Right hindlimb (tissue), 1 donor: ENCODE data around the gene LY6G6F.

Experiments
- DNase-seq: peaks from one replicate; pipeline ENCODE4 v3.0.0-alpha.2; 2018

LY6G6F gene

GRCh38 chr6:31677955-31678354 lies 28.7 kb upstream of the LY6G6F start:
- DNase-seq, result no peak

DNA sequence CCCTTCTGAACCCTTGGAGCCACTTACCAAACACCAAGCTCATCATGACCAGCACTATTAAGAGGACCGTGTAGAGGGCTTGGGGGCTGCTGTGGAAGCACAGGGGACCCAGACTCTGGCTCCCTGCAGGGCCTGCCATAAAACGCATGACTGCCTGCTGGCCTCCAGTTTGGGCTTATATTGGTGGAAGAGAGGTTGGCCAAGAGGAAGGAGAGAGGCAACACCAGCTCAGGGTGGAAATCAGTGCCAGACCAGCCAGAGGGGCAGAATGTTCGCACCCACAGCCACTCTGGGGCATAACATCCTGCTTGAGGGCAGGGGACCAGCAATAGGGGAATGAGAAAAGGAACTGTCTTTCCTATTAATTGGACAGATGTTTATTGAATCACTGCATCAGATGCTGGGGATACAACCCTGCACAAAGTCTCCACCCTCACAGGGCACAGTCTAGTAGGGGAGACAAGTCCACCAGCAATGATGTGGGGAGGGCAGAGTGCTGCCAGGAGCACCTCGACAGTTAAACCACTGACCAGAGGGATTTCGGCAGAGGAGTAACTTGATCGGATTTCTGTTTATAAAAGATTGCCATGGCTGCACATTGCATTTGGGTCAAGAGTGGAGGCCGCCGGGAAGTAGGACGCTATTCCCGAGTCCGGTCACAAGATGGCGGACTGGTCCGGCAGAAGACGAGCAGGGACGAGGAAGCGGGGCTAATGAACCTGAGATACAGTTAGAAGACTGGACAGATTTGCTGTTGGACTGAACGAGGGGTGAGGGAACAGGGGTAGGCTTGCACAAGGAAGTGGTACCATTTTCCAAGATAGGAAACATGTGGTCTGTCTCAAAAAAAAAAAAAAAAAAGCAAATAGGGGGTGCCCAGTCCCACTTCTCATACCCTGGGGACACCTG lies 26.2 kb upstream of the LY6G6F start, which contains the start of gene LY6G5C:
LY6G5C (minus strand) TSS at position 842 of the 909 bp plus-strand sequence; CDS start at position 148, 694 bp downstream.
- peak; percentile 91 for DNase-seq

- DNase-seq, result no peak
Measured at GRCh38 chr6:31681135-31681671, 25.5 kb upstream of the LY6G6F start.

DNA sequence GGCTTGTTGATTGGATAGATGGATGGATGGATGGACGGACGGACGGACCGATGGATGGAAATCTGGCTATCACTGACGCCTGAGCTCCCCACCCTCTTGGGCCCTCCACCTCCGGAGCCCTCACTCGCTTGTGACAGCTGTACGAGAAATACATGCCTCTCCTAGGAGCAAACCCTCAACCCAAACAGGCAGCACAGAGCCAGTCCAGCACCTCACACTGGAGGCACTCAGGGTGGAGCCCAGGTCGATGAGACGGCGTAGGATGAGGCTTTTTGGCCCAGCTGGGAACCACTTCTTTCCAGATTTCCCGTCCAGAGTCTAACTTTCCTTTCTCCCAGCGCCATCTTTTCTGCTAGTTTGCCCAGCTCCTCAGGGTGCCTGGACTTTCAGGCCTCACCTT lies 23.1 kb upstream of the LY6G6F start:
- DNase-seq, result no peak

- DNase-seq, result no peak
Measured at GRCh38 chr6:31686483-31686882, 20.2 kb upstream of the LY6G6F start.

DNA sequence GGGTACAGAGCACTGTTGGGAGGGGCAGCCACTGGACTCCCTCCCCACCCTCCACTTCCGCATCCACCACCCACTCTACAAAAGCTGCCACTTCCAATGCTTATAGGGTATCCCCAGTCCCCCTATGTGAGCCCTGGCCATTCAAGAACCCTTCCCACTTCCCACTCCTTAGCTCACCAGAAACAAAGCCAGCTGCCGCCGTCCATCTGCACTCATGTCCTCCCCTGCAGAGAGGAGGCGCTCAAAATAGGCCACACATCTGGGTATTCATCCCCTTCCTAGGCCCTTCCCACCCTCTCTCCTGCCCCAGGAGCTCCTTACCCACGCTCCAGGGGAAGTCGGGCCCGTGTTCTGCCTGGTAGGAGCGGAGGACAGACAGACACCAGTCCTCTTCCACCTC lies 19.3 kb upstream of the LY6G6F start:
- no peak for DNase-seq

DNA sequence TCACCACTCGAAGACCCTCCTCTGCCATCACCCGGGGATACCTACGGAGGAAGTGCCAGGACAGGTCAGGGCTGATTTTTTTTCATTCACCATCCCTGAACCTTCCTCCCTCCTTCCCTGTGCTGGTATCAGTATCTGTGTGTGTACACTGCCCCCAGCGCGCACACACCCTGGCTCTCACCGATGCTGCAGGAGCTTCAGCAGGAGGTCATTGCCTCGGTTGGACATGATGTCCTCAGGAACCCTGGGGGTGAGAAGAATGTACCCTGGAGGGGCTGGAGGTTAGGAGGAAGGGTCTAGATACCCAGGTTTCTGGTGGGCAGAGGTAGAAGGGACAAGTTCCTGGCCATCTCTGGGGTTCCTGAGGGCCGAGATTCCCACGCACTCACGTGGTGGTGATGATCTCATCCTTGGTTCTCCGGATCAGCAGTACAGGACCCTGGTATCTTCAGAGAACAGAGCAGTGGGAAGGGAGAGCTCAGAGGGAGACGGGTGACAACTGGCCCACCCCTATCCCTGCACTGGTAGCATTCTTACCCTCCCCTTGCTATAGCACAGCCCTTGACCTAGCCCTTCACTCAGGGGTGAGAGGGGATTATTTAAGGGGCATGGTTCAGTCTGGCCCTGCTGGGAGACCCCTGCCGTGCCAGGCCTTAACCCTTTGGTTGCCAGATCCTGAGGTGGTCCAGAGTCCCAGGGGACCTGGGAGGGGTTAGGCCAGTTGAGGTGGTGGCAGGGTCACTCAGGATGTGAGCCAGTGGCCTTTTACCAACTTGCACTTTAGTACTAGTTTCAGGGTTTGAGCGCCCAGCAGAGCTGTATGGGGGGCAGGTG lies 18.6 kb upstream of the LY6G6F start:
- no peak for DNase-seq

GRCh38 chr6:31689249-31690110 lies 17.2 kb upstream of the LY6G6F start:
- no peak for DNase-seq

DNA sequence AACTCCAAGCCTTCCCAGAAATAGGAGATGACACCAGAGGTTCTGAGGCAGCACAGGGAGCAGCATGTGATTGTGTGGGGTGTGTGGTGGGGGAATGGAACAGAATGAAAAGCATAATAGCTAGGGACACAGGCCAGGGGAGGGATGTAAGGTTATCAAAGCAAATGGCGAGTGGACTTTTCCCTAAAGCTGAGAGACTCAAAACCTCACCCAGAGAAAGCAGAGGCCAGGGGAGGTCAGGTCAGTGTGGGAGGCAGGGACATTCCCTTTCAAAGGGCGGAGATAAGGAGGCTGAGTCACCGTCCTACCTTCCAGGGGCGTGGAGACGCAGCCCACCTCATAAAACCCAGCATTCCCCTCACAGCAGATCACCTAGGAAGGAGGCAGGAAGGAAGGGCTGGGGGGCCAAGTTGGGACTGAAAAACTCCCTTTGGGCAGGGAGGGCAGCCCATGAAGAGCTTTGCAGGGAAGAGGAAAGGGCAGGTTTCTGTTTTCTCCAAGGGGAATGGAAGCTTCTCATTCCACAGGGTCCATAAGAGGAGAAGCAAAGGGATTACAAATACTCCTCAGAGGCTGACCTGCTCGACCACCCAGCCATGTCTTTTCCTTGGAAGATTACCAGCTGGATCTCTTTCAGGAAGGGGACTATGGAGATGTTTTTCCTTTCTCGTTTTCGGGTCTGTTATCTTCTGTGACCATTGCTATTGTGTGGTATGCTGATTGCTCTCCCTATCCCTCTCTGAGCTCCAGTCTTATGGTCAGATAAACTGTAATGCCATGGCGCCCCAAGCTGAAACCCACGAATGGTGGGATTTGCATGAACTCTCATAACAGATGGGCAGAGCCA lies 16.2 kb upstream of the LY6G6F start:
- DNase-seq, result no peak

GRCh38 chr6:31691078-31691463 lies 15.6 kb upstream of the LY6G6F start:
- DNase-seq, result no peak

DNA sequence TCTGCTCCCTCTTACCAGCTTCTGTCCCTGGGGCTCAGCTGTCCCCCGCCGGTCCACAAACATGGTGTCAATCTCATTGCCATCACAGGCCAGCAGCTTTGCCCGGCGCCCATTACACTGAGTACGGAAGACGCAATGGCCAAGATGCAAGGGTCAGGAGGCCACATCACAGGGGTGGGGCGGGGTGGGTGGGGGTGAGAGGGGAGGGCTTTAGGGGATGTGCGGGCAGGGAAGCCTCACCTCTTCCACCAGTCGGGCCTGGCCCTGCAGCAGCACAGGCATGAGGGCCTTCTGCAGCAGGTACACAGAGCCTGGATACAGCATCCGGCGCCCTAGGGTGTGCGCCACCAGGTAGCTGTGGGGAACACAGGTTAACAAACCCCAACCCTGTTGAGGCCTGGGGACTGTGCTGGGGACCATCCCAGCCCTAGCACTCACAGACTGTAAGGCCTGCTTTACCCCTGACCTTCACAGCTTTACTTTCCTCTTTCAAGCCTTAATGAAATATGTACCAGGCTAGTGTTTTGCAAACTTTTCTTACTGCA lies 15.0 kb upstream of the LY6G6F start:
- no peak for DNase-seq

GRCh38 chr6:31692353-31692752 lies 14.3 kb upstream of the LY6G6F start:
- no peak for DNase-seq

DNA sequence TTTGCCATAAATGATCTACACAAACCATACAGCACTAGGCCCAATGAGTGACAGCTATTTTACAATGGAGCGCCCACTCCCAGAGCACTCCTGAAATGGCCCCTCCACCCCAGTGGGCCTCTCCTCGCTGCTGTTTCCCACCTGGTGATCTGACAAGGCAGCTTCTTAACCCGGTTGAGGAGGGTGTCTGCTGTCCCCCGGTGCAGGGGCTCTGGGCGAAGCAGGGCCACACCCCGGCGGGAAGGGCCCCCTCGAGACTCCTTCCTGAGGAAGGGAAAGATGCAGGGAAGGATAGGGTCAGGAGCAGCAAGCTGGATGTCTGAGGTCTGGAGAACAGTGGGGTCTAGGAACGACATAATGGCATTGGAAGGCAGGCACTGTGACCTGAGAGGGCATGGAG lies 13.8 kb upstream of the LY6G6F start:
- no peak for DNase-seq

GRCh38 chr6:31693535-31693934 lies 13.1 kb upstream of the LY6G6F start:
- DNase-seq, result no peak

DNA sequence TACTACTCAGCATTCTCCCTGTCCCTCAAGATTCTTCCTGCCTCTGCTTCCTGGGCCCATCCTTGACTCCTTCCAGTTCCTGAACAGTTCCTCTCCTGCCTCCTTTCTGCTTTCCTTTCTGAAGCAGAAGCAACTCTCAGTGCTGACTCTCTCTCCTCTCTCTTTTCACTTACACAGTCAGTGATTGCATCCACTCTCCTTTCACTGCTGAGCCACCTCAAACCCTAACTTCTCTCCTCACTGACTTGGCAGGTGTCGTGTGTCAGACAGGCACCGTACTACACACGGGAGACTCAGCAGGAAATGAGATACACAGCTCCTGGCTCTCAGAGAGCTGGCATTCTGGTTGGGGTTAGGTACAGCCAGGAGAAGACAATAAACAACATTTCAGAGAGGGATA lies 9.1 kb upstream of the LY6G6F start:
- DNase-seq, result no peak

DNA sequence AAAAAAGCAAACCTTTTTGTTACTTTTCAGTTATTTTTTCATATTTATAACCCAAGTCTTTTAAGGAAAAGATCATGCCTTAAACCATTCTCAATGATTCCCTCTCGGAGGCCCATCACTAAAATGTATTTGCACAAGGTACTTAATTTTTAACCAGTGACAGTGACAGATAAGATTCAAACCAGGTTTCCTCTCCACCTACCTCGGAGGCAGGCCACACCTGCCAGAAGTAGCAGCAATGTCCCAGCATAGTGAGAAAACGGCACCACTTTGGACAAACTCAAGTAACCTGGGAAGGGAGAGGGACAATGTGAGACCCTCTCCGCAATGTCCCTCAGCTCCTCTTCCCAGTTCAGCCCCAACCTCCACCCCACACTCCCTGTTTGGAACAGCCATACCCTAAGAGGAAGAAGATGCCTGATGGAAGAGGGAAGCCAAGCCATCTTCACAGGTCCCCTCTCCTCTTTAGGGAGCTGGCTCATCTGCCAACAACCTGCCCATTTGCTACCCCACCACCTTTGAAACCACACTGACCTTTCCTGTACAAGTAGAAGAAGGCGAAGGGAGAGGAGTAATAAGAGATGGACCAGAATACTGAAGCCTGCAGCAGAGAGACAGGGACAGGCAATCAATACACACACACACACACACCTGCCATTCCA lies 5.8 kb upstream of the LY6G6F start:
- DNase-seq, result no peak

DNA sequence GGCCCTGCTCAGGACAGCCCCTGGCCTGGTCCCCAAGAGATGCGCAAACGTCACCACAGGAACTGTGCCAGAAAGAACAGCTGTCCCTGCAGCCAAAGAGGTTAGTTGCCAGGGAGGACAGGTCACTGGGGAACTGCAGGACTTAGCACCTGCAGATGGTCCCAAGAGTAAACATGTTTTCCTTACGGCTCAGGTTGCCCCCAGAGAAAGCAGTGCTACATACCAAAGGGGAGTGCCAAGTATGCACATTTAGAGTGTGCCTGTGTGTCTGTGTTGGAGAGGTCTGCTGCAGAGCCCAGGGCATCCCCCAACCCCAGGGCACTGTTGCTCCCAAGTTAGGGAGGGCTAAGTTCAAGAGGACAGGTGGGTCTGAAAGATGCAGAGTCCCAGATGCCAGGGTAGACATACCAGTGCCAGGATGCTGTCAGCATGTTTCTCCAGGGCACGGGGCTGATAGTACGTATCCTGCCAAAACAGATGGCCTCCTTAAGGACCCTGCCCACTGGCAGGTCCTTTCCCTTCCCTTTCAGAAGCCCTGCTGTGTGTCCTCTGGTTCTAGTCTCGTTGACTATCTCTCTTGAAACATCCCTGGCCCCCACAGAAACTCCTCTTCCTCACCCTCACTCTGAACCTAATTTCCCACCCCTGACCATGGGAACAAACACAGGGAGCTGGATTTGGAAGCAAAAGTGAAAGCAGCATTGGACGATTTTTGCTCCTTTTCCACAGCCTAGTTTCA lies 4.8 kb upstream of the LY6G6F start:
- DNase-seq, result peak; percentile 64

GRCh38 chr6:31702405-31702818 lies 4.3 kb upstream of the LY6G6F start:
- no peak for DNase-seq

DNA sequence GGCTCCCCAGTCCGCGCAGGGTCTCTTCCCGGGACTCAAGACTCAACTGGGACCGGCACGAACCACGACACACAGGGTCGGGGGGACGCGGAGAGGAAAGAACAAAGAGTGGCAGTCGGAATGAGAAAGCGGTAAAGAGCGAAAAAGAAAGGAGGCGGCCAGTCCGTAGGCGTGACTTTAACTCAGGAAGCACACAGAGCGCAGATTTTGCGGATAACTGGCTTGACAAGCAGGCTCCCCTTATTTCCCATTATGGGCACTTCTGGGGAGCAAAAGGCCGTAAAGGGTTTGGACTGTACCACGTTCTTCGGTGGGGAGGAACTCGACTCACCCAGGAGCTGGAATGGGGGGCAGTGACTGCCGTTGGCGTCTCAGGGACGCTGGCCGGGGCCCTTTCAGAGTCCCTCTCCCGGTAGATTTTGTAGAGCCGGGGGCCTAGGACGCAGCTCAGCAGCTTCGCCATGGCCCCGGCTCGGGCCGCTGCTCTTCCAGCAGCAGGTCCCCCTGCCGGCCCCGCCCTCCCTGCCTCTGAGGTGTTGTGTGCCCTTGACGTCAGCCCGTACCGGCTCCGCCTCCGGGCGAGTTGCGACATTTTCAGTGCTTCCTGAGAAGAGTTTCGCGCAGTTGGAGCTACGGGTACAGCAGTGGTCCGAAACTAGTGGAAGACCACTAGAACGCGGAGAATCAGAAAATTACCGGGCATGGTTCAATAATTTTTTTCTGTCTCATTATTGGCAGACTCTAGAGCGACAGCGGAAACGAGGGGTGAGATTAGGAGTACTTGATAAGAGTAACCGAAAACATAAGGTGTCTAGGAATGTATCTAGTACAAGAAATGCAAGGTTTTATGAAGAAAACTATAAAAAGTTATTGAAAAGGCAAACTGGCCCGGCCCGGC lies 3.6 kb upstream of the LY6G6F start, which contains the start of gene ABHD16A:
ABHD16A (minus strand) TSS at position 506 of the 898 bp plus-strand sequence; CDS start at position 463, 43 bp downstream.
- peak; percentile 99 for DNase-seq
